PC-3 (cell line): Measurements from ENCODE around the gene EFNB1. TPM values are rescaled to one million over a fixed set of nuclear protein-coding genes. Genes with fewer than 3 reads are reported as not detected.
"Not testable (repeated sequence)": the region's sequence is repeated elsewhere in the genome, so short reads cannot be mapped to it uniquely, and the experiment has no call there.

Experiments
- ATAC-seq: fragments of 200-7000 bp; cut with Tn5 transposase; 2 replicates; pipeline ENCODE4 v1.9.1; 2020; ENCODE audit warnings: mild to moderate bottlenecking, moderate library complexity
- BruUV-seq: library from RNA; stranded (reverse); fragments of 400-500 nt; replicated peaks from 2 replicates; lab custom pipeline; 2021; lab: Mats Ljungman, UMichigan
- CTCF ChIA-PET: fragments of 300-600 bp; sonication (Branson Sonifier 250); formaldehyde crosslinking; loops from one replicate; lab custom pipeline; 2022; ENCODE audit warnings: antibody characterized with exemption; lab: Charles Lee
- POLR2A ChIA-PET: fragments of 300-600 bp; sonication (Branson Sonifier 250); formaldehyde crosslinking; loops from one replicate; lab custom pipeline; 2022; ENCODE audit warnings: antibody characterized with exemption; ENCODE audit not compliant: unreplicated experiment; lab: Charles Lee
- DNase-seq: peaks from one replicate; pipeline ENCODE4 v3.0.0-alpha.2; 2015
- H2AFZ ChIP-seq: fragments of 300-600 bp; sonication (generic); 2 replicates; pipeline ENCODE4 v1.6.0; 2016; ENCODE audit warnings: antibody characterized with exemption, low read length
- H3F3A ChIP-seq: fragments of 300-600 bp; sonication (generic); one replicate; pipeline ENCODE4 v1.6.0; 2017; ENCODE audit warnings: antibody characterized with exemption, low read length, control low read depth, mild to moderate bottlenecking; ENCODE audit not compliant: unreplicated experiment
- H3K27ac ChIP-seq: fragments of 300-600 bp; sonication (generic); 2 replicates; pipeline ENCODE4 v1.5.1; 2016; ENCODE audit warnings: mild to moderate bottlenecking, low read length
- H3K27me3 ChIP-seq: fragments of 300-600 bp; sonication (generic); 2 replicates; pipeline ENCODE4 v1.6.1; 2016; ENCODE audit warnings: low read length, mixed read lengths
- H3K36me3 ChIP-seq: fragments of 300-600 bp; sonication (generic); 2 replicates; pipeline ENCODE4 v1.6.1; 2016; ENCODE audit warnings: low read depth, mixed run types, low read length, mixed read lengths
- H3K4me1 ChIP-seq: fragments of 300-600 bp; sonication (generic); 2 replicates; pipeline ENCODE4 v1.5.1; 2016; ENCODE audit warnings: low read length; ENCODE audit not compliant: insufficient read depth
- H3K4me2 ChIP-seq: fragments of 300-600 bp; sonication (generic); 2 replicates; pipeline ENCODE4 v1.6.0; 2016; ENCODE audit warnings: low read length
- H3K4me3 ChIP-seq: fragments of 300-600 bp; sonication (generic); 2 replicates; pipeline ENCODE4 v1.5.1; 2016; ENCODE audit warnings: mild to moderate bottlenecking, low read length, mixed read lengths
- H3K79me2 ChIP-seq: fragments of 300-600 bp; sonication (generic); 2 replicates; pipeline ENCODE4 v1.6.1; 2017; ENCODE audit warnings: low read length, mixed read lengths
- H3K9ac ChIP-seq: fragments of 300-600 bp; sonication (generic); 2 replicates; pipeline ENCODE4 v1.6.0; 2016; ENCODE audit warnings: mild to moderate bottlenecking, low read length
- H3K9me2 ChIP-seq: fragments of 300-600 bp; sonication (generic); replicated peaks from 2 replicates; pipeline ENCODE4 v1.6.1; 2016; ENCODE audit warnings: mixed run types, low read length, mixed read lengths
- H3K9me3 ChIP-seq: fragments of 300-600 bp; sonication (generic); 2 replicates; pipeline ENCODE4 v1.6.1; 2016; ENCODE audit warnings: low read length, mixed read lengths
- H4K20me1 ChIP-seq: fragments of 300-600 bp; sonication (generic); 2 replicates; pipeline ENCODE4 v1.6.1; 2016; ENCODE audit warnings: low read length, mixed read lengths
- EZH2 ChIP-seq: fragments of 300-600 bp; sonication (generic); IDR thresholded peaks from one replicate; pipeline ENCODE4 v1.6.1; 2017; ENCODE audit warnings: antibody characterized with exemption, mild to moderate bottlenecking, low read length; ENCODE audit not compliant: unreplicated experiment
- EZH2phosphoT487 ChIP-seq: fragments of 300-600 bp; sonication (generic); IDR thresholded peaks from 2 replicates; pipeline ENCODE4 v1.6.1; 2018; ENCODE audit warnings: mild to moderate bottlenecking, antibody characterized with exemption, low read length, borderline replicate concordance
- intact Hi-C: fragments of 100-400 bp; cut with micrococcal nuclease; formaldehyde crosslinking; loops from 2 replicates; pipeline ENCODE4 v1.9.0; 2023
- total RNA-seq: library from RNA; depleted of rRNA; stranded (reverse); fragments of >200 nt; gene quantifications from 2 replicates; pipeline ENCODE4 v1.2.3, GENCODE V29; 2014
- TF ChIP-seq, protein P1 (sequence below): fragments of 300-600 bp; sonication (generic); conservative IDR thresholded peaks from 2 replicates; pipeline ENCODE4 v1.5.1; 2017; ENCODE audit warnings: antibody characterized with exemption, low read depth, mild to moderate bottlenecking, low read length

Gene EFNB1
- total RNA-seq, 1 experiment from 2014 or later: 102 TPM

DNA sequence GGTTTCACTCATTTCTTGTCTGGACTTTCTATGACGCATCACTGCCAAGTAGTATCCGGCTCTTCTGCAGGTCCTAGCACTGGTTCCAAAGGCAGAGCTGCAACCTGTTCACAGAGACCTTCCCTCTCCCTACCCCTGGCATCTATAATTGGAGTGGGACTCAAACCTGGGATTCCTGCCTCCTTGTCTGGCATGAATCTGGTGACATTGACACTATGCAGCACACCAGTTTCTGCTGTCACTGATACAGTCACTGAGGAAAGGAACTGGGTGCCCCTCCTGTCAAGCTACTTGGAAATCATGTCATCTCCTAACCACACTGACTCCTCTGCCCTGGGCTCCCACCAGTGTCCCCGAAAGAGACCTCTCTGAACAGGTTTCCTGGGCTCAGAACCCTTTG lies 33.1 kb upstream of the EFNB1 start:
- no peak for ATAC-seq
- Histone ChIP-seq H3K4me2 (no peak overlapping the region), H2AFZ (no peak overlapping the region), H3K4me3 (no peak overlapping the region), H4K20me1 (no peaks in the 10 kb centered on the region), H3K9me2 (no peaks in the 10 kb centered on the region), H3K9ac (no peak overlapping the region), H3K4me1 (no peaks in the 10 kb centered on the region), H3F3A (no peaks in the 10 kb centered on the region), H3K9me3 (no peaks in the 10 kb centered on the region), H3K27ac (no peak overlapping the region), H3K27me3 (no peaks in the 10 kb centered on the region; the same call in 1 of the 2 replicates), H3K36me3 (no peaks in the 10 kb centered on the region), H3K79me2 (no peaks in the 10 kb centered on the region)
- intact Hi-C loops: no loop called here
- TF ChIP-seq EZH2 (no peak), EZH2phosphoT487 (no peak)
- TF ChIP-seq, protein P1, sequence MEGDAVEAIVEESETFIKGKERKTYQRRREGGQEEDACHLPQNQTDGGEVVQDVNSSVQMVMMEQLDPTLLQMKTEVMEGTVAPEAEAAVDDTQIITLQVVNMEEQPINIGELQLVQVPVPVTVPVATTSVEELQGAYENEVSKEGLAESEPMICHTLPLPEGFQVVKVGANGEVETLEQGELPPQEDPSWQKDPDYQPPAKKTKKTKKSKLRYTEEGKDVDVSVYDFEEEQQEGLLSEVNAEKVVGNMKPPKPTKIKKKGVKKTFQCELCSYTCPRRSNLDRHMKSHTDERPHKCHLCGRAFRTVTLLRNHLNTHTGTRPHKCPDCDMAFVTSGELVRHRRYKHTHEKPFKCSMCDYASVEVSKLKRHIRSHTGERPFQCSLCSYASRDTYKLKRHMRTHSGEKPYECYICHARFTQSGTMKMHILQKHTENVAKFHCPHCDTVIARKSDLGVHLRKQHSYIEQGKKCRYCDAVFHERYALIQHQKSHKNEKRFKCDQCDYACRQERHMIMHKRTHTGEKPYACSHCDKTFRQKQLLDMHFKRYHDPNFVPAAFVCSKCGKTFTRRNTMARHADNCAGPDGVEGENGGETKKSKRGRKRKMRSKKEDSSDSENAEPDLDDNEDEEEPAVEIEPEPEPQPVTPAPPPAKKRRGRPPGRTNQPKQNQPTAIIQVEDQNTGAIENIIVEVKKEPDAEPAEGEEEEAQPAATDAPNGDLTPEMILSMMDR: no peak
- CTCF ChIA-PET: no interaction called here
- no peak for DNase-seq
- BruUV-seq: no TSS peak
- POLR2A ChIA-PET: no interaction called here

DNA sequence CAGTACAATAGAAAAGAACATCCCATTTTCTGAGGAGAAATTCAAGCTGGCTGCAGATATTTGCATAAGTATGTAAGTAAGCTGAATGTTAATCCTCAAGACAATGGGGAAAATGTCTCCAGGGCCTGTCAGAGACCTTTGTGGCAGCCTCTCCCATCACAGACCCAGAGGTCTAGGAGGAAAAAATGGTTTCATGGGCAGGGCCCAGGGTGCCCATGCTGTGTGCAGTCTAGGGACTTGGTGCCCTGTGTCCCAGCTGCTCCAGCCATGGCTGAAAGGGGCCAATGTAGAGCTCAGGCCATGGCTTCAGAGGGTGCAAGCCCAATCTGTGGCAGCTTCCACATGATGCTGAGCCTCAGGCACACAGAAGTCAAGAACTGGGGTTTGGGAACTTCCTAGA lies 30.4 kb upstream of the EFNB1 start:
- DNase-seq, H2AFZ ChIP-seq, BruUV-seq, H4K20me1 ChIP-seq, H3K9ac ChIP-seq, H3K27me3 ChIP-seq, H3K79me2 ChIP-seq, CTCF ChIA-PET, H3K36me3 ChIP-seq, H3K4me2 ChIP-seq, ATAC-seq, H3K27ac ChIP-seq, H3K4me1 ChIP-seq, H3K9me3 ChIP-seq, intact Hi-C loops, H3F3A ChIP-seq, H3K9me2 ChIP-seq, POLR2A ChIA-PET, H3K4me3 ChIP-seq: not testable (repeated sequence)

DNA sequence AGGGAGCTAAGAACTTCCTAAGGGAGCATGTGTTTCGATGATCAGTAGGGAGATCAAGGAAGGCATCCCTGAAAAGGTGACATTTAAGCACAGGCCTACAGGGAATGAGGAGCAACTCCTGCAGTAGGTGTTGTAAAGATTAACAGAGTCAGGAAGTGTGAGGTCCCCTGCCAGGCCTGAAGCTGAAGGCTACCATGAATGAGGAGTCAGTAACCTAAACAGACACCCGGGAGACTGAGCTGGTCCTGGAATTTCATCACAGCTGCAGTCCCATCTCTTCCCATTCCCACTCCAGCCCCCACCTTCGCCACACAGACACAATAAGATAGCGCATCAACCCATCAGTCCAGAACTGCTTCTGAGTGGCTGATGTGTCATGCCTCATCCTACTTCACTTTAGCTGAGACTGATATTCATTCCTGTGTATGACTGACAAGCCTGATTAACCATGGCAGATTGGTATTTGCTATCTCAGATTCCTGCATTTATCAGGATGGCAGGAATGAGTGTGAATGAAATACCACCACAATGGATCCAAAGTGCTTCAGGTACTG lies 27.0 kb upstream of the EFNB1 start:
- Histone ChIP-seq H3K36me3 (no peaks in the 10 kb centered on the region), H3K4me3 (no peak overlapping the region), H3K9me2 (no peaks in the 10 kb centered on the region), H3F3A (no peaks in the 10 kb centered on the region), H3K4me2 (no peak overlapping the region), H3K27ac (no peak overlapping the region), H3K79me2 (no peaks in the 10 kb centered on the region), H3K9me3 (no peaks in the 10 kb centered on the region), H4K20me1 (no peaks in the 10 kb centered on the region), H3K27me3 (peaks cover 10% of the 10 kb centered on the region; the same call in 1 of the 2 replicates), H3K4me1 (no peaks in the 10 kb centered on the region), H2AFZ (no peak overlapping the region), H3K9ac (no peak overlapping the region)
- no peak for TF ChIP-seq EZH2
- TF ChIP-seq, protein P1: no peak
- TF ChIP-seq EZH2phosphoT487: no peak
- BruUV-seq: no TSS peak
- intact Hi-C loops: no loop called here
- DNase-seq: no peak
- ChIA-PET POLR2A (no interaction called here), CTCF (no interaction called here)
- no peak for ATAC-seq
